GM19035 (cell line): ENCODE data around the gene PGA4.
"Not testable (repeated sequence)": the region's sequence is repeated elsewhere in the genome, so short reads cannot be mapped to it uniquely, and the experiment has no call there.

Source experiments
- ATAC-seq: cut with Tn5 transposase; IDR thresholded peaks from one replicate; pipeline ENCODE4 v1.9.1; 2021; ENCODE audit not compliant: unreplicated experiment

Gene PGA4

GRCh38 chr11:61248071-61248470 lies 25.9 kb downstream of the PGA4 start:
- ATAC-seq = not testable (repeated sequence)

GRCh38 chr11:61249201-61249600 lies 27.1 kb downstream of the PGA4 start:
- ATAC-seq = not testable (repeated sequence)

GRCh38 chr11:61250796-61251765 lies 28.9 kb downstream of the PGA4 start:
- ATAC-seq = not testable (repeated sequence)

GRCh38 chr11:61252332-61252731 lies 30.2 kb downstream of the PGA4 start:
- not testable (repeated sequence) for ATAC-seq

- peak; percentile 72 for ATAC-seq
Measured at GRCh38 chr11:61254403-61255025, 32.4 kb downstream of the PGA4 start.

- no peak for ATAC-seq
Measured at GRCh38 chr11:61256710-61257482, 34.7 kb downstream of the PGA4 start.

GRCh38 chr11:61258546-61258945 lies 36.4 kb downstream of the PGA4 start:
- no peak for ATAC-seq

- ATAC-seq = no peak
Measured at GRCh38 chr11:61259363-61259762, 37.2 kb downstream of the PGA4 start.

GRCh38 chr11:61264371-61264770 lies 42.2 kb downstream of the PGA4 start:
- no peak for ATAC-seq

- ATAC-seq = no peak
Measured at GRCh38 chr11:61264795-61265194, 42.6 kb downstream of the PGA4 start.

- ATAC-seq = no peak
Measured at GRCh38 chr11:61265357-61265756, 43.2 kb downstream of the PGA4 start.

GRCh38 chr11:61266602-61267001 lies 44.5 kb downstream of the PGA4 start:
- no peak for ATAC-seq

GRCh38 chr11:61267437-61267841 lies 45.3 kb downstream of the PGA4 start:
- no peak for ATAC-seq

- no peak for ATAC-seq
Measured at GRCh38 chr11:61268588-61269250, 46.6 kb downstream of the PGA4 start.

- ATAC-seq = no peak
Measured at GRCh38 chr11:61270354-61271076, 48.4 kb downstream of the PGA4 start.

GRCh38 chr11:61272731-61273130 lies 50.6 kb downstream of the PGA4 start:
- no peak for ATAC-seq

- no peak for ATAC-seq
Measured at GRCh38 chr11:61273178-61274078, 51.3 kb downstream of the PGA4 start.

- no peak for ATAC-seq
Measured at GRCh38 chr11:61274084-61274483, 51.9 kb downstream of the PGA4 start.

- ATAC-seq = no peak
Measured at GRCh38 chr11:61275191-61275590, 53.0 kb downstream of the PGA4 start.
